ENCODE data around the gene RNF157.
"Not testable (repeated sequence)": the region's sequence is repeated elsewhere in the genome, so short reads cannot be mapped to it uniquely, and the experiment has no call there.

RNF157 gene

GRCh38 chr17:76191896-76192295 is 48.4 kb downstream of the RNF157 start:
- Histone ChIP-seq H3K27me3 (ENCODE audit: control insufficient read depth in 1 of 2, insufficient read depth in 2 of 2, low read length in 2 of 2) (no peaks in the 10 kb centered on the region), H3K4me3 (ENCODE audit: low read depth in 1 of 2, low read length in 2 of 2) (no peak overlapping the region), H3K4me1 (ENCODE audit: insufficient read depth, low read length) (peaks cover 1% of the 10 kb centered on the region), H3K9ac (ENCODE audit: low read length) (no peak overlapping the region), H3K27ac (ENCODE audit: low read depth, low read length) (no peak overlapping the region), H3K36me3 (ENCODE audit: insufficient read depth, low read length) (no peaks in the 10 kb centered on the region), H3K9me3 (ENCODE audit: low read length) (no peaks in the 10 kb centered on the region)

- H3K9ac ChIP-seq (ENCODE audit: low read length) = no peak overlapping the region
- H3K36me3 ChIP-seq (ENCODE audit: insufficient read depth, low read length) = no peaks in the 10 kb centered on the region
- no peak overlapping the region for H3K27ac ChIP-seq (ENCODE audit: low read depth, low read length)
- H3K27me3 ChIP-seq (ENCODE audit: control insufficient read depth in 1 of 2, insufficient read depth in 2 of 2, low read length in 2 of 2) = no peaks in the 10 kb centered on the region
- no peaks in the 10 kb centered on the region for H3K9me3 ChIP-seq (ENCODE audit: low read length)
- no peaks in the 10 kb centered on the region for H3K4me1 ChIP-seq (ENCODE audit: insufficient read depth, low read length)
- H3K4me3 ChIP-seq (ENCODE audit: low read depth in 1 of 2, low read length in 2 of 2) = no peak overlapping the region
Observed at GRCh38 chr17:76189741-76190140, 50.6 kb downstream of the RNF157 start.

DNA sequence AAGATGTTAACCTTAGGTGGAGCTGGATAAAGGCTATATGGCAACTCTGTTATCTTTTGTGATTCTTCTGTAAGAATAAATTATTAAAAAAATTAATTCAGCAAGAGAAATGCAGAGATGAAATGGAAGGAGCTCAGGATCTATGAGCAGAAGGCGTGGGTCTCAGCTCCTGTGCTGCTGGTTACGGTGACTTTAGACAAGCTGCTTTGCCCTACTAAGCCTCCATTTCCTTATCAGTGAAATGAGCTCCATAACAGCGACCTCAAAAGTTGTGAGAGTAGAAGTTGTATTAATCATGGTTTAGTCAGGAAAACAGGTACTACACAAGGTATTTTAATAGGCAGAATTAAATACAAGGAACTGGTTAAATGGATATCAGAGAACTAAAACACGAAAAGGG is 51.0 kb downstream of the RNF157 start:
- no peak overlapping the region for H3K9ac ChIP-seq (ENCODE audit: low read length)
- H3K4me3 ChIP-seq (ENCODE audit: low read depth in 1 of 2, low read length in 2 of 2) = no peak overlapping the region
- no peaks in the 10 kb centered on the region for H3K9me3 ChIP-seq (ENCODE audit: low read length)
- H3K27me3 ChIP-seq (ENCODE audit: control insufficient read depth in 1 of 2, insufficient read depth in 2 of 2, low read length in 2 of 2) = no peaks in the 10 kb centered on the region
- H3K36me3 ChIP-seq (ENCODE audit: insufficient read depth, low read length) = no peaks in the 10 kb centered on the region
- H3K27ac ChIP-seq (ENCODE audit: low read depth, low read length) = no peak overlapping the region
- no peaks in the 10 kb centered on the region for H3K4me1 ChIP-seq (ENCODE audit: insufficient read depth, low read length)

GRCh38 chr17:76188213-76189016 is 51.9 kb downstream of the RNF157 start:
- Histone ChIP-seq H3K4me1 (ENCODE audit: insufficient read depth, low read length) (no peaks in the 10 kb centered on the region), H3K9me3 (ENCODE audit: low read length) (no peaks in the 10 kb centered on the region), H3K27ac (ENCODE audit: low read depth, low read length) (no peak overlapping the region), H3K9ac (ENCODE audit: low read length) (no peak overlapping the region), H3K36me3 (ENCODE audit: insufficient read depth, low read length) (no peaks in the 10 kb centered on the region), H3K4me3 (ENCODE audit: low read depth in 1 of 2, low read length in 2 of 2) (no peak overlapping the region), H3K27me3 (ENCODE audit: control insufficient read depth in 1 of 2, insufficient read depth in 2 of 2, low read length in 2 of 2) (no peaks in the 10 kb centered on the region)

DNA sequence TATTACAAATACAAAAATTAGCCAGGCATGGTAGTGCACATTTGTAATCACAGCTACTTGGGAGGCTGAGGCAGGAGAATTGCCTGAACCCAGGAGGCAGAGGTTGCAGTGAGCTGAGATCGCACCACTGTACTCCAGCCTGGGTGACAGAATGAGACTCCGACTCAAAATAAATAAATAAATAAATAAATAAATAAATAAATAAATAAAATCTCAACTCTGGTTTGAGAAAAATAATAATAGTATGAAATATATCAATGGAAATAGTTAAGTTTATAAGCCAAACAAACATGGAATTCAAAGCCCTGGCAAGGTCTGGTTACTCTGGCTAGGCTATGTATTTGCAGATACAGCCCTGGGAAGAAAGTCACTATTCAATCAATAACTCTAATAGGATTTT is 53.5 kb downstream of the RNF157 start:
- H3K4me3 ChIP-seq (ENCODE audit: low read depth in 1 of 2, low read length in 2 of 2); H3K27me3 ChIP-seq (ENCODE audit: control insufficient read depth in 1 of 2, insufficient read depth in 2 of 2, low read length in 2 of 2); H3K36me3 ChIP-seq (ENCODE audit: insufficient read depth, low read length); H3K4me1 ChIP-seq (ENCODE audit: insufficient read depth, low read length); H3K27ac ChIP-seq (ENCODE audit: low read depth, low read length); H3K9me3 ChIP-seq (ENCODE audit: low read length); H3K9ac ChIP-seq (ENCODE audit: low read length): not testable (repeated sequence)

DNA sequence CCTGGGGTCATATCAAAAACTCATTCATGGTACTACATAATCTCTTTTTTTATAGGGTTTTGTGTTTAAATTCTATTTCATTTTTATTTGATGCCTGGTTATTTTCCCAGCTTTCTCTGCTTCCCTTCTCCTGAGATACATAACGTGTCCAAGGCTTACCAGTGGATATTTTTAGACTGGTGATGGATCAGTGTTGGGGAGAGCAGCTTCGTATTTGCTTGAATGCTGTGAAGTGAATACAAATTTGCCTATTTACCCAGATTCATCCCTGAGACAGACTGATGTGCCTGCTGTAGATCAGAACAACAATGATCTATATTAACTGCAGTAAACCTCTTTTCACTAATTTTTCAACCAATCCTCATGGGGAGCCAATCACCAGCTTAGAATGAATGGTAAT is 56.0 kb downstream of the RNF157 start:
- Histone ChIP-seq H3K9me3 (ENCODE audit: low read length) (no peaks in the 10 kb centered on the region), H3K9ac (ENCODE audit: low read length) (no peak overlapping the region), H3K27ac (ENCODE audit: low read depth, low read length) (no peak overlapping the region), H3K27me3 (ENCODE audit: control insufficient read depth in 1 of 2, insufficient read depth in 2 of 2, low read length in 2 of 2) (no peaks in the 10 kb centered on the region), H3K4me1 (ENCODE audit: insufficient read depth, low read length) (no peaks in the 10 kb centered on the region), H3K36me3 (ENCODE audit: insufficient read depth, low read length) (no peaks in the 10 kb centered on the region), H3K4me3 (ENCODE audit: low read depth in 1 of 2, low read length in 2 of 2) (no peak overlapping the region)

DNA sequence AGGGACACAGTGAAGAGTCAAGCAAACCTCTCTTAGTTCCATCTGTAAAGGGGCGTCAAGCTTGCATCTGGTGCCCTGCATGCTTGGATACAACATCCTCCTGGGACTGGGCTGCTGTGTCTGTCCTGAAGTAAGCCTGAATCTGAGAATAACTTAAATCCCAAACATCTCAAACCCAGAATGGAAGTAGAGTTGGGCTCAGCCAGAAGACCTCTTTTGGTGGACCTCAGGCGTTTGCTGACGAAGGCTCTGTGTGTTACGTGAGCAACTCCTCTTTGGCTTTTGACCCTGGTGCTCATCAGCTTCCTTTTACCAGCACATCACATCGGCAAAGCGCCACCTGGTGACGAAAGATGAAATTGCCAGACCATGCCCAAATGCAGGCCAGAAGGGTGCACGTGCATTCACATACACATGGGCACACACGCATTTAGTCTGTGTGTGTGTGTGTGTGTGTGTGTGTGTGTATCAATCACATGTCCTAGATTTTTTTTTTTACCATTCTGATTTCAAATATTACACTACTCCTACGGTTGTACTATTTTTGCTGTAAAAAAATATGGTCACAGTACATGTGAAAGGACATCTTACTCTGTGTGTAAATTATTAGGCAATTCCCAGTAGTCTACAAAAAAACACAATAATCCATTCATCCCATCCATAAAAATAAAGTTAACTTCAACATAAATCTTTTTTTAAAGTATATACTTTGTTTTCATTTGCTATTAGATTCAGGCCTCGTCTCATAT is 58.1 kb downstream of the RNF157 start:
- H3K9ac ChIP-seq (ENCODE audit: low read length) = no peak overlapping the region
- H3K27ac ChIP-seq (ENCODE audit: low read depth, low read length) = no peak overlapping the region
- no peak overlapping the region for H3K4me3 ChIP-seq (ENCODE audit: low read depth in 1 of 2, low read length in 2 of 2)
- H3K27me3 ChIP-seq (ENCODE audit: control insufficient read depth in 1 of 2, insufficient read depth in 2 of 2, low read length in 2 of 2) = no peaks in the 10 kb centered on the region
- H3K36me3 ChIP-seq (ENCODE audit: insufficient read depth, low read length) = no peaks in the 10 kb centered on the region
- H3K4me1 ChIP-seq (ENCODE audit: insufficient read depth, low read length) = no peaks in the 10 kb centered on the region
- H3K9me3 ChIP-seq (ENCODE audit: low read length) = no peaks in the 10 kb centered on the region

- no peak overlapping the region for H3K4me3 ChIP-seq (ENCODE audit: low read depth in 1 of 2, low read length in 2 of 2)
- H3K36me3 ChIP-seq (ENCODE audit: insufficient read depth, low read length) = no peaks in the 10 kb centered on the region
- no peaks in the 10 kb centered on the region for H3K27me3 ChIP-seq (ENCODE audit: control insufficient read depth in 1 of 2, insufficient read depth in 2 of 2, low read length in 2 of 2)
- no peaks in the 10 kb centered on the region for H3K9me3 ChIP-seq (ENCODE audit: low read length)
- H3K27ac ChIP-seq (ENCODE audit: low read depth, low read length) = no peak overlapping the region
- no peak overlapping the region for H3K9ac ChIP-seq (ENCODE audit: low read length)
- H3K4me1 ChIP-seq (ENCODE audit: insufficient read depth, low read length) = no peaks in the 10 kb centered on the region
Observed at GRCh38 chr17:76179496-76180467, 60.5 kb downstream of the RNF157 start.

DNA sequence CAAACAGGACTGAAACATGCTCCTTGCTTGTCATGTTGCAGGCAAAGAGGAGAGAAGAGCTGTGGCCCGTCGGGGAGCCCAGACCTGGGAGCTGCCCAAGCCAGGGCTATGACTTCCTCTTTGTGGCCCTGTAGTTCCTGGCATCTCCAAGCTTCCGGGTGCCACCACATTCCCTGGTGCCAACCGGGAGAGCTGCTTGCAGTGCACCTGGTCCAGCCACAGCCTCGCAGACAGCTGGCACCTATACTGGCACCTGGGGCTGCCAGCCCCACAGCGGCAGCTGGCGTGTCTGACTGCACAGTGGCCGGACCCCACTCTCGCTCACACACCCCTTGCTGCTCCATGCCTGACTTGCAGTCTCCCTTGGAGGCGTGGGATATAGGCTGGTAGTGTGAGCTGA is 62.2 kb downstream of the RNF157 start:
- H3K36me3 ChIP-seq (ENCODE audit: insufficient read depth, low read length) = no peaks in the 10 kb centered on the region
- no peaks in the 10 kb centered on the region for H3K27me3 ChIP-seq (ENCODE audit: control insufficient read depth in 1 of 2, insufficient read depth in 2 of 2, low read length in 2 of 2)
- H3K4me3 ChIP-seq (ENCODE audit: low read depth in 1 of 2, low read length in 2 of 2) = no peak overlapping the region
- H3K9ac ChIP-seq (ENCODE audit: low read length) = no peak overlapping the region
- no peak overlapping the region for H3K27ac ChIP-seq (ENCODE audit: low read depth, low read length)
- H3K4me1 ChIP-seq (ENCODE audit: insufficient read depth, low read length) = no peaks in the 10 kb centered on the region
- no peaks in the 10 kb centered on the region for H3K9me3 ChIP-seq (ENCODE audit: low read length)

DNA sequence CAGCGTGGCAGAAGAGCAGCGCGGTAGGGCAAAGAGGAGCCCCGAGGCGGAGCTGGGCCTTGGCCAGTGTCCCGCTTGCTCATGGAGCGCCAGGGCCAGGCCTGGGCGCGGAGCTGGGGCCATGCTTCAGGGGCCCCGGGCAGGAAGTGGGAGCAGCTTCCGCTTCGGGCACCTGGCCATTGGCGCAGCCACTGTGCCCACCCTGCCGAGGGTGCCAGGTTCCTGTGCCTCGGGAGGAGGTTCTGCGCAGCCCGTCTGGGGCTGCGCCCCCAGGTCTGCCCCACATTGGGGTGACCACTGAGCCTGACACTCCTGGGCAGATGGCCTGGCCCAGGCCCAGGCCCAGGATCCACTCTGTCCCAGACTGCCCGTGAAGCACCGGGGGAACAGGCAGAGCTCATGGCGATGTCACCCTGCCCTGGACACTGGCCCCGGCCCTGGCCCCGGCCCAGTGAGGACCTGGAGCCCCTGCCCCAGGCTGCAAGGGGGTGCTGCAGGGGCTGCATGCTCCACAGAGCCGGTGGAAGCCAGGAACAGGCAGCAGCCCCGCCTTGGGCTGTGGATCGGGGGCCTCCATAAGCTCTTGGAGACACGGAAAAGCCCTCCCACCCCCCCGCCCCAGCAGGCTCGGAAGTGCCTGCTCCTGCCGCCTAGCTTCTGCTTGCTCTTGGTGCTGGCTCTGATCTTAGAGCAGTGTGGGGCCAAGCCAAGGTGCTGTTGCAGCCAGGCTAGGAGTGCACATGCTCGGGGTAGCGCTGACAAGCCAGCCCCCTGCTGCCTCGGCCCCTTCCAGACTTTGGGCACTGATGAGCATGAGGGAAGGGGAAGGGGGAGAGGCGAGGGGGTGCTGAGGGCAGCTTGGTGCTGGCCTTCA is 63.4 kb downstream of the RNF157 start:
- H3K9ac ChIP-seq (ENCODE audit: low read length) = no peak overlapping the region
- H3K27me3 ChIP-seq (ENCODE audit: control insufficient read depth in 1 of 2, insufficient read depth in 2 of 2, low read length in 2 of 2) = no peaks in the 10 kb centered on the region
- H3K9me3 ChIP-seq (ENCODE audit: low read length) = no peaks in the 10 kb centered on the region
- no peaks in the 10 kb centered on the region for H3K4me1 ChIP-seq (ENCODE audit: insufficient read depth, low read length)
- H3K4me3 ChIP-seq (ENCODE audit: low read depth in 1 of 2, low read length in 2 of 2) = no peak overlapping the region
- no peak overlapping the region for H3K27ac ChIP-seq (ENCODE audit: low read depth, low read length)
- no peaks in the 10 kb centered on the region for H3K36me3 ChIP-seq (ENCODE audit: insufficient read depth, low read length)
